HG03139 (cell line): ENCODE measurements around the gene CLMN.
"Not testable (repeated sequence)": the region's sequence is repeated elsewhere in the genome, so short reads cannot be mapped to it uniquely, and the experiment has no call there.

Source experiments
- ATAC-seq: cut with Tn5 transposase; IDR thresholded peaks from one replicate; pipeline ENCODE4 v1.9.1; 2021; ENCODE audit not compliant: unreplicated experiment

CLMN gene

GRCh38 chr14:95197551-95197950, 122.2 kb downstream of the CLMN start:
- ATAC-seq = no peak

GRCh38 chr14:95196826-95197545, 122.7 kb downstream of the CLMN start:
- no peak for ATAC-seq

- ATAC-seq = no peak
These were observed 123.4 kb downstream of the CLMN start for GRCh38 chr14:95196268-95196667.

- ATAC-seq = no peak
These were observed 124.7 kb downstream of the CLMN start for GRCh38 chr14:95195031-95195430.

- no peak for ATAC-seq
These were observed 126.6 kb downstream of the CLMN start for GRCh38 chr14:95193081-95193480.

- ATAC-seq = no peak
These were observed 127.4 kb downstream of the CLMN start for GRCh38 chr14:95192311-95192710.

- ATAC-seq = no peak
These were observed 128.1 kb downstream of the CLMN start for GRCh38 chr14:95191445-95192199.

- no peak for ATAC-seq
These were observed 128.9 kb downstream of the CLMN start for GRCh38 chr14:95190857-95191256.

- ATAC-seq = no peak
These were observed 129.3 kb downstream of the CLMN start for GRCh38 chr14:95190346-95190840.

GRCh38 chr14:95189367-95190132, 130.2 kb downstream of the CLMN start:
- ATAC-seq = no peak

GRCh38 chr14:95188380-95188779, 131.3 kb downstream of the CLMN start:
- no peak for ATAC-seq

GRCh38 chr14:95185767-95186392, 133.8 kb downstream of the CLMN start:
- ATAC-seq = no peak

GRCh38 chr14:95185033-95185766, 134.5 kb downstream of the CLMN start:
- ATAC-seq = no peak

GRCh38 chr14:95184413-95184790, 135.3 kb downstream of the CLMN start:
- ATAC-seq = no peak

GRCh38 chr14:95183532-95184412, 135.9 kb downstream of the CLMN start:
- ATAC-seq = no peak

- no peak for ATAC-seq
These were observed 136.6 kb downstream of the CLMN start for GRCh38 chr14:95183082-95183481.

GRCh38 chr14:95182379-95182778, 137.3 kb downstream of the CLMN start:
- no peak for ATAC-seq

- no peak for ATAC-seq
These were observed 138.6 kb downstream of the CLMN start for GRCh38 chr14:95180966-95181741.

GRCh38 chr14:95175670-95176069, 144.0 kb downstream of the CLMN start:
- not testable (repeated sequence) for ATAC-seq
